ENCODE data around the gene SRCIN1.
A peak's percentile ranks its signal among the peaks of the same experiment; 100 is the strongest.
"Not testable (repeated sequence)": the region's sequence is repeated elsewhere in the genome, so short reads cannot be mapped to it uniquely, and the experiment has no call there.

Gene SRCIN1

GRCh38 chr17:38542286-38542685, 63.5 kb downstream of the SRCIN1 start:
- no peak for DNase-seq

GRCh38 chr17:38541281-38541680, 64.5 kb downstream of the SRCIN1 start:
- no peak for DNase-seq

GRCh38 chr17:38540514-38541045, 65.2 kb downstream of the SRCIN1 start:
- DNase-seq = no peak

GRCh38 chr17:38539386-38539785, 66.4 kb downstream of the SRCIN1 start:
- peak in 1 of 2 experiments; percentile 36 for DNase-seq

GRCh38 chr17:38538906-38539305, 66.8 kb downstream of the SRCIN1 start:
- DNase-seq = no peak

GRCh38 chr17:38536661-38537060, 69.1 kb downstream of the SRCIN1 start:
- DNase-seq = no peak

- DNase-seq = no peak
Observed at GRCh38 chr17:38535886-38536285, 69.9 kb downstream of the SRCIN1 start.

GRCh38 chr17:38534498-38534885, 71.3 kb downstream of the SRCIN1 start:
- no peak for DNase-seq

- DNase-seq = no peak
Observed at GRCh38 chr17:38533866-38534497, 71.8 kb downstream of the SRCIN1 start.

- DNase-seq = no peak
Observed at GRCh38 chr17:38533241-38533640, 72.5 kb downstream of the SRCIN1 start.

GRCh38 chr17:38532451-38532850, 73.3 kb downstream of the SRCIN1 start:
- no peak for DNase-seq

GRCh38 chr17:38531761-38532160, 74.0 kb downstream of the SRCIN1 start:
- not testable (repeated sequence) for DNase-seq

- DNase-seq = peak in 1 of 2 experiments; percentile 58
Observed at GRCh38 chr17:38530856-38531255, 74.9 kb downstream of the SRCIN1 start.

- not testable (repeated sequence) for DNase-seq
Observed at GRCh38 chr17:38528141-38528540, 77.6 kb downstream of the SRCIN1 start.

GRCh38 chr17:38526526-38526925, 79.2 kb downstream of the SRCIN1 start:
- not testable (repeated sequence) for DNase-seq

- no peak for DNase-seq
Observed at GRCh38 chr17:38512473-38513058, 93.2 kb downstream of the SRCIN1 start.

- DNase-seq = no peak
Observed at GRCh38 chr17:38511150-38512108, 94.3 kb downstream of the SRCIN1 start.

- no peak for DNase-seq
Observed at GRCh38 chr17:38510421-38511149, 95.2 kb downstream of the SRCIN1 start.

- no peak for DNase-seq
Observed at GRCh38 chr17:38509772-38510420, 95.9 kb downstream of the SRCIN1 start.

GRCh38 chr17:38508954-38509771, 96.6 kb downstream of the SRCIN1 start:
- peak; percentile 30 to 84 for DNase-seq

GRCh38 chr17:38508570-38508950, 97.2 kb downstream of the SRCIN1 start:
- no peak for DNase-seq
